ENCODE data around the gene SDC4. TPM values are rescaled to one million over a fixed set of nuclear protein-coding genes. Genes with fewer than 3 reads are reported as not detected.

SDC4 gene
- total RNA-seq, 3 donors from 2014 or later, result 94.0 to 138 (median 102) TPM

GRCh38 chr20:45343532-45344167, 4.6 kb downstream of the SDC4 start:
- no peak for ATAC-seq
- peaks cover 10% of the 10 kb centered on the region for H3K27me3 Mint-ChIP-seq (ENCODE audit: low read depth)
- no peaks in the 10 kb centered on the region for H3K9me3 Mint-ChIP-seq
- no peak for DNase-seq
- H3K4me3 Mint-ChIP-seq, result no peak overlapping the region
- peaks cover 8% of the 10 kb centered on the region for H3K36me3 Mint-ChIP-seq (ENCODE audit: insufficient read depth)
- peaks cover 25% of the 10 kb centered on the region for H3K4me1 Mint-ChIP-seq (ENCODE audit: low read depth)

- H3K9me3 Mint-ChIP-seq, result no peaks in the 10 kb centered on the region
- H3K4me1 Mint-ChIP-seq (ENCODE audit: low read depth), result peaks cover 22% of the 10 kb centered on the region
- DNase-seq (no peak), ATAC-seq (no peak)
- H3K4me3 Mint-ChIP-seq, result no peak overlapping the region
- peaks cover 10% of the 10 kb centered on the region for H3K27me3 Mint-ChIP-seq (ENCODE audit: low read depth)
- peaks cover 8% of the 10 kb centered on the region for H3K36me3 Mint-ChIP-seq (ENCODE audit: insufficient read depth)
Measured at GRCh38 chr20:45342855-45343531, 5.2 kb downstream of the SDC4 start.

GRCh38 chr20:45341939-45342854, 6.0 kb downstream of the SDC4 start:
- Mint-ChIP-seq H3K27me3 (ENCODE audit: low read depth) (peaks cover 8% of the 10 kb centered on the region), H3K36me3 (ENCODE audit: insufficient read depth) (peaks cover 8% of the 10 kb centered on the region), H3K9me3 (no peaks in the 10 kb centered on the region), H3K4me1 (ENCODE audit: low read depth) (peaks cover 16% of the 10 kb centered on the region), H3K4me3 (no peak overlapping the region)
- ATAC-seq (no peak), DNase-seq (no peak)

- H3K36me3 Mint-ChIP-seq (ENCODE audit: insufficient read depth), result peaks cover 8% of the 10 kb centered on the region
- ATAC-seq (no peak), DNase-seq (no peak)
- peaks cover 10% of the 10 kb centered on the region for H3K4me1 Mint-ChIP-seq (ENCODE audit: low read depth)
- no peak overlapping the region for H3K4me3 Mint-ChIP-seq
- no peaks in the 10 kb centered on the region for H3K9me3 Mint-ChIP-seq
- peaks cover 3% of the 10 kb centered on the region for H3K27me3 Mint-ChIP-seq (ENCODE audit: low read depth)
Measured at GRCh38 chr20:45341579-45341938, 6.7 kb downstream of the SDC4 start.

- Mint-ChIP-seq H3K4me1 (ENCODE audit: low read depth) (peaks cover 6% of the 10 kb centered on the region), H3K4me3 (no peak overlapping the region), H3K36me3 (ENCODE audit: insufficient read depth) (peaks cover 8% of the 10 kb centered on the region), H3K27me3 (ENCODE audit: low read depth) (peaks cover 3% of the 10 kb centered on the region), H3K9me3 (no peaks in the 10 kb centered on the region)
- DNase-seq (no peak), ATAC-seq (no peak)
Measured at GRCh38 chr20:45340951-45341350, 7.3 kb downstream of the SDC4 start.

- peaks cover 8% of the 10 kb centered on the region for H3K36me3 Mint-ChIP-seq (ENCODE audit: insufficient read depth)
- no peak for ATAC-seq
- no peaks in the 10 kb centered on the region for H3K9me3 Mint-ChIP-seq
- peaks cover 3% of the 10 kb centered on the region for H3K27me3 Mint-ChIP-seq (ENCODE audit: low read depth)
- no peak for DNase-seq
- H3K4me3 Mint-ChIP-seq, result no peak overlapping the region
- H3K4me1 Mint-ChIP-seq (ENCODE audit: low read depth), result peaks cover 6% of the 10 kb centered on the region
Measured at GRCh38 chr20:45340236-45340847, 7.9 kb downstream of the SDC4 start.

- peaks cover 8% of the 10 kb centered on the region for H3K36me3 Mint-ChIP-seq (ENCODE audit: insufficient read depth)
- peaks cover 3% of the 10 kb centered on the region for H3K4me1 Mint-ChIP-seq (ENCODE audit: low read depth)
- H3K4me3 Mint-ChIP-seq, result no peak overlapping the region
- H3K27me3 Mint-ChIP-seq (ENCODE audit: low read depth), result peaks cover 3% of the 10 kb centered on the region
- no peaks in the 10 kb centered on the region for H3K9me3 Mint-ChIP-seq
- DNase-seq (no peak), ATAC-seq (no peak)
Measured at GRCh38 chr20:45339799-45340198, 8.4 kb downstream of the SDC4 start.

- ATAC-seq, result no peak
- peaks cover under 1% of the 10 kb centered on the region for H3K4me1 Mint-ChIP-seq (ENCODE audit: low read depth)
- no peaks in the 10 kb centered on the region for H3K9me3 Mint-ChIP-seq
- H3K27me3 Mint-ChIP-seq (ENCODE audit: low read depth), result peaks cover 3% of the 10 kb centered on the region
- DNase-seq, result no peak
- H3K4me3 Mint-ChIP-seq, result no peak overlapping the region
- H3K36me3 Mint-ChIP-seq (ENCODE audit: insufficient read depth), result peaks cover 8% of the 10 kb centered on the region
Measured at GRCh38 chr20:45339084-45339483, 9.1 kb downstream of the SDC4 start.

GRCh38 chr20:45338121-45339030, 9.8 kb downstream of the SDC4 start:
- Mint-ChIP-seq H3K36me3 (ENCODE audit: insufficient read depth) (peaks cover 8% of the 10 kb centered on the region), H3K4me1 (ENCODE audit: low read depth) (no peaks in the 10 kb centered on the region), H3K27me3 (ENCODE audit: low read depth) (peaks cover 3% of the 10 kb centered on the region), H3K4me3 (no peak overlapping the region), H3K9me3 (no peaks in the 10 kb centered on the region)
- ATAC-seq, result no peak
- DNase-seq, result no peak

- peaks cover 2% of the 10 kb centered on the region for H3K27me3 Mint-ChIP-seq (ENCODE audit: low read depth)
Measured at GRCh38 chr20:45337367-45338120, 10.7 kb downstream of the SDC4 start.

GRCh38 chr20:45336530-45337366, 11.5 kb downstream of the SDC4 start:
- peaks cover 8% of the 10 kb centered on the region for H3K36me3 Mint-ChIP-seq (ENCODE audit: insufficient read depth)
- no peak overlapping the region for H3K4me3 Mint-ChIP-seq
- ATAC-seq (no peak), DNase-seq (no peak)
- peaks cover 2% of the 10 kb centered on the region for H3K27me3 Mint-ChIP-seq (ENCODE audit: low read depth)
- H3K9me3 Mint-ChIP-seq, result no peaks in the 10 kb centered on the region
- no peaks in the 10 kb centered on the region for H3K4me1 Mint-ChIP-seq (ENCODE audit: low read depth)

More at GRCh38 chr20:45337367-45338120, 10.7 kb downstream of the SDC4 start:
- no peak for DNase-seq
- Mint-ChIP-seq H3K36me3 (ENCODE audit: insufficient read depth) (peaks cover 8% of the 10 kb centered on the region), H3K4me1 (ENCODE audit: low read depth) (no peaks in the 10 kb centered on the region), H3K4me3 (no peak overlapping the region), H3K9me3 (no peaks in the 10 kb centered on the region)
- ATAC-seq, result no peak

- Mint-ChIP-seq H3K4me1 (ENCODE audit: low read depth) (no peaks in the 10 kb centered on the region), H3K4me3 (no peak overlapping the region), H3K27me3 (ENCODE audit: low read depth) (no peaks in the 10 kb centered on the region), H3K36me3 (ENCODE audit: insufficient read depth) (peaks cover 18% of the 10 kb centered on the region), H3K9me3 (no peaks in the 10 kb centered on the region)
- DNase-seq (no peak), ATAC-seq (no peak)
Measured at GRCh38 chr20:45330476-45330875, 17.7 kb downstream of the SDC4 start.

Data from activated T-cell treated with anti-CD3 and anti-CD28 coated beads, Interleukin-2, amount 50 U/mL, for 4 hours (primary cell).